ENCODE measurements around the gene FBXL3.
A peak's percentile ranks its signal among the peaks of the same experiment; 100 is the strongest.
"Not testable (repeated sequence)": the region's sequence is repeated elsewhere in the genome, so short reads cannot be mapped to it uniquely, and the experiment has no call there.

FBXL3 gene

DNA sequence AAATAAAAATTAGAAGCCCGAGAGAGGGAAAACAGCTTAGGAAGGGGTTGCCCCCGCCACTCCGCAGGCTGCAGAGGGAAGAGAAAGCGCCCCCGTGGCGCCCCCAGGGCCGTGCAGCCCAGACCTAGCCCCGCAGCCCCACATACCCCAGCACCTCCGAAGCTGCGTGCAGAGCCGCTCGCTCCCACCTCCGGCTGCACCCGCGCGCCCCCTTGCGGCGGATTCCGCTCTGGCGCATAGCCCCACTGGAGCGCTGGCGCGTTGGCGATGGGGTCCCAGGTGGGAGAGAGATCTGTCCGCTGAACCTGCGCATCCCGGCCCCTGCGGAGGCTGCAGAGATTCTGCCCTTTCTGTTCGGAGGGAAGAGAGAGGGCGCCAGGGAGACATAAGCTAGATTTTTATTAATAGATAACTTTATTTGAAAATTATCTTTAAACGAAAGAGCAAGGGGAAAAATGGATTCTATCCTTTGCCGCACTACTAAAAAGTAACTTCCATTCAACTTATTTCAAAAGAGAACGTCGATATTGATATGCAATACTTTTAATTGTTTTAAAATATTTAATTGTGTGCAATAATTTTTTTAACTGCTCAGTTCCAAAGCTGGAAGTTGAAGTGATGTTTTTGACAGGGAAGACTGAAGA is 46.8 kb downstream of the FBXL3 start:
- DNase-seq: peak; percentile 88

DNA sequence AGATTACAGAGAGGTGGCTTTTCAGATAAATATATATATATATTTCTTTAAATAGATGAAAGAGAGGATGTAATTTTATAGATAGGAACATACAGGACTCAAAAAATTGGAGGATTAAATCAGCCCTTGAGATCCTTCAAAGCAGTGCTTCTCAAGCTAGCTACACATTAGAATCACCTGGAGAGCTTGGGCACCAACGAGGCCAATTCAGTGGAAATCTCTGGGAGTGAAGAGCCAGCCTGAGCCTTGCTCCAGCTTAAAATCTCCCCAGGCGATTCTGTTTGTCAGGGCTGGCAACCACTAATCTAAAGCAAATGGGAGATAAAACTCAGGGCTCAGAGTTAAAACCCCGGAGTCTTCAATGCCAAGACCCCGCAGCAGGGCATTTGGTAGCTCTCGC is 50.0 kb downstream of the FBXL3 start:
- DNase-seq: no peak

DNA sequence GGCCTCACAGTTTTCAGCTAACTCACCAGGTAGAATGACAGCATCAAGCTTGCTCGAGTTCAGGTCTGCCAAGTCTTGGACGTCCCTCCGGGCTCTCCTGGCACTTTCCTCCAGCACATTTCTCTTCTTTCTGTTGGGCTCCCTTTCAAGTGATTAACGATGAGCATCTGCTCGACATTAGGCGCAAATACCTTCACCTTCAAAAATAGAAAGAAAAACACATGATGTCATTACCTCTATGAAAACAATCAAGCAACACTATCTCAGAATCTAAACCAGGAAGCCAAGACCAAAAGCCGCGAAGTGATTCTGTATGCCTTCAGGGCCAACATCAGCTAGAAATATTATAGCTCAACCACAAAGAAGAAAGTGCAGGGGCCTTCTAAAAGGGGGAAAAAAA is 50.5 kb downstream of the FBXL3 start:
- no peak for DNase-seq

- DNase-seq: no peak
Measured at GRCh38 chr13:76975863-76976262, 51.1 kb downstream of the FBXL3 start.

- no peak for DNase-seq
Measured at GRCh38 chr13:76974618-76974975, 52.4 kb downstream of the FBXL3 start.

GRCh38 chr13:76973920-76974617 is 52.9 kb downstream of the FBXL3 start:
- no peak for DNase-seq

GRCh38 chr13:76971851-76972829 is 54.8 kb downstream of the FBXL3 start:
- DNase-seq: no peak

GRCh38 chr13:76971215-76971614 is 55.7 kb downstream of the FBXL3 start:
- DNase-seq: no peak

- DNase-seq: no peak
Measured at GRCh38 chr13:76969488-76970365, 57.2 kb downstream of the FBXL3 start.

DNA sequence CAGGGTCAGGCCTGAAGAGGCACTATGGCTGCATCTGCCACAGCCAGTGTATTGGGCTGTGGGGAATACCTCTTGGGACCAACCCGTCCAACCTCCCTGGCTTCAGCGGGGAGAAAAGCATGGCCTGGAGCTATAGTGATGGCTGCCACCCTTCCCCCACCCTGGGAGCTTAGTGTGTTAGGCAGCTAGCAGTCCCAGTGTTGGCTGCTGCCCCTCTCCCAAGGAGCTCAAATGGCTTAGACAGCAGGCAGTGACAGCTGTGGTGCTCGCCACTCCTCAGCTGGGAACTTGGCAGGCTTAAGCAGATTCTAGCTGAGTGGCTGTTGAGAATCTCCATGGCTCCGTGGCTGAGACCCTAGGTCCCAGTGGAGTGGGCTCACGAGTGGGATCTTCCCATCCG is 58.9 kb downstream of the FBXL3 start:
- no peak for DNase-seq

- DNase-seq: no peak
Measured at GRCh38 chr13:76967031-76967430, 59.9 kb downstream of the FBXL3 start.

DNA sequence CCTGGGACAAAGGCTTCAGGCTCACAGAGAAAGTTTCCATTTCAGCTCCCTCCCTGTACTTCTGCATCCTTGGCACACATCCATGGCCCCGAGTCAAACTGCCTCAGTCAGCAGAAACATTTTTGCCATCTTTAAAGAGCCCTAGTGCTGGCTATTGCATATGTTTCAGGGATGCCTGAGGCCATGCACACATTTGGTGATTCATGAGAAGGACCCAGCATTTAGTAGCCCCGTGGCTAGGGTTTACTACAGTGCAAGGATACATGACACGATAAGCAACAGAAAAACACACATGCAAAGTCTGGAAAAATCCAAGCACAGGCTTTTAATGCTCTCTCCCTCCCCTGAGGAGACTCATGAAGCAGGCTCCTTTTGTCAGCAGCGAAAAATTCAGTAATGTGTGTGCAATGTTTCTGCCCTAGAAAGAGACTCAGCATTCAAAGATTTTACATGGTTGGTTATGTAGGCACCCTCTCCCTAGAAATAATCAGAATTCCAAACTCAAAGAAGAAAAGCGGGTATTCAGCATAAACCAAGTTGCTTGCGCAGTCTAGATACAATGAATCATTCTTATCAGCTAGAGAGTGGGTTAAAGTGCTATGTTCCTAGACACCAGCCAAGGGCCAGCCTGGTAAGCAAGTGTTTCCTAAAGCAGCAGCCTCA is 61.1 kb downstream of the FBXL3 start:
- no peak for DNase-seq

GRCh38 chr13:76959734-76960133 is 67.2 kb downstream of the FBXL3 start:
- not testable (repeated sequence) for DNase-seq

DNA sequence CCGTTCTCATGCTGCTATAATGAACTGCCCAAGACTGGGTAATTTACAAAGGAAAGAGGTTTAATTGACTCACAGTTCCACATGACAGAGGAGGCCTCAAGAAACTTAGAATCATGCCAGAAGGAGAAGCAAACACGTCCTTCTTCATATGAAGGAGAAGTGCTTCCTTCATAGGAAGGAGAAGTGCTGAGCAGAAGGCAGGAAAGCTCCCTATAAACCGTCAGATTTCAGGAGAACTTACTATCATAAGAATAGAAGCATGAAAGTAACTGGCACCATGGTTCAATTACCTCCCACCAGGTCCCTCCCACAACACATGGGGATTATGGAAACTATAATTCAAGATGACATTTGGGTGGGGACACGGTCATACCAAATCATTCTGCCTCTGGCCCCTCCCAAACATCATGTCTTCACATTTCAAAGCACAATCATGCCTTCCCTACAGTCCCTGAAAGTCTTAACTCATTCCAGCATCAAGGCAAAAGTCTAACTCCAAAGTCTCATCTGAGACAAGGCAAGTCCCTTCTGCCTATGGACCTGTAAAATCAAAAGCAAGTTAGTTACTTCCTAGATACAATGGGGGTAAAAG is 68.0 kb downstream of the FBXL3 start:
- DNase-seq: no peak

- no peak for DNase-seq
Measured at GRCh38 chr13:76955661-76956060, 71.3 kb downstream of the FBXL3 start.

All from activated naive CD4-positive, alpha-beta T cell treated with anti-CD3 and anti-CD28 coated beads, Interleukin-2, amount 50 U/mL, for 16 hours (primary cell).